RWPE1 (cell line): ENCODE measurements around the gene MRPL24.
A peak's percentile ranks its signal among the peaks of the same experiment; 100 is the strongest.

Experiments used
- CTCF ChIA-PET: fragments of 350-600 bp; sonication (Branson Sonifier 250); formaldehyde crosslinking; extraction: SDS; loops from one replicate; lab custom pipeline; 2021; lab: Yijun Ruan, JAX
- POLR2A ChIA-PET: fragments of 400-600 bp; formaldehyde crosslinking; extraction: SDS; loops from one replicate; lab custom pipeline; 2020; ENCODE audit warnings: antibody characterized with exemption; ENCODE audit not compliant: low non-redundant PET; lab: Yijun Ruan, JAX
- DNase-seq: peaks from one replicate; pipeline ENCODE4 v3.0.0; 2012; ENCODE audit warnings: low spot score
- H3K27ac ChIP-seq: fragments of 450-650 bp; 2 replicates; pipeline ENCODE4 v1.5.1; 2017
- TF ChIP-seq, protein P1 (sequence below): fragments of 450-650 bp; conservative IDR thresholded peaks from 2 replicates; pipeline ENCODE4 v1.5.1; 2017; ENCODE audit warnings: low read depth, mild to moderate bottlenecking

Gene MRPL24

GRCh38 chr1:156690675-156691036 is 50.2 kb downstream of the MRPL24 start:
- peak overlapping the region; percentile 82 for H3K27ac ChIP-seq
- ChIA-PET CTCF (interaction anchor here (0.6 to 9.5 kb wide), 8 partner anchors 13 to 167 kb away, joined by 3 to 225 read pairs (median 6); partner anchors contain the start of genes CRABP2, HAPLN2, ISG20L2 and METTL25B), POLR2A (interaction anchor here (2.4 kb wide), 1 partner anchor 35 kb away, joined by 10 read pairs; no protein-coding TSS in a partner anchor)
- TF ChIP-seq, protein P1, sequence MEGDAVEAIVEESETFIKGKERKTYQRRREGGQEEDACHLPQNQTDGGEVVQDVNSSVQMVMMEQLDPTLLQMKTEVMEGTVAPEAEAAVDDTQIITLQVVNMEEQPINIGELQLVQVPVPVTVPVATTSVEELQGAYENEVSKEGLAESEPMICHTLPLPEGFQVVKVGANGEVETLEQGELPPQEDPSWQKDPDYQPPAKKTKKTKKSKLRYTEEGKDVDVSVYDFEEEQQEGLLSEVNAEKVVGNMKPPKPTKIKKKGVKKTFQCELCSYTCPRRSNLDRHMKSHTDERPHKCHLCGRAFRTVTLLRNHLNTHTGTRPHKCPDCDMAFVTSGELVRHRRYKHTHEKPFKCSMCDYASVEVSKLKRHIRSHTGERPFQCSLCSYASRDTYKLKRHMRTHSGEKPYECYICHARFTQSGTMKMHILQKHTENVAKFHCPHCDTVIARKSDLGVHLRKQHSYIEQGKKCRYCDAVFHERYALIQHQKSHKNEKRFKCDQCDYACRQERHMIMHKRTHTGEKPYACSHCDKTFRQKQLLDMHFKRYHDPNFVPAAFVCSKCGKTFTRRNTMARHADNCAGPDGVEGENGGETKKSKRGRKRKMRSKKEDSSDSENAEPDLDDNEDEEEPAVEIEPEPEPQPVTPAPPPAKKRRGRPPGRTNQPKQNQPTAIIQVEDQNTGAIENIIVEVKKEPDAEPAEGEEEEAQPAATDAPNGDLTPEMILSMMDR: no peak
- no peak for DNase-seq

GRCh38 chr1:156689953-156690674 is 50.8 kb downstream of the MRPL24 start:
- ChIA-PET POLR2A (interaction anchor here (2.4 kb wide), 1 partner anchor 36 kb away, joined by 10 read pairs; no protein-coding TSS in a partner anchor), CTCF (interaction anchor here (0.5 to 9.5 kb wide), 27 partner anchors 9 to 238 kb away, joined by 3 to 225 read pairs (median 5); partner anchors contain the start of genes CRABP2, ISG20L2, METTL25B and NES)
- DNase-seq: no peak
- peak overlapping the region; percentile 82 for H3K27ac ChIP-seq
- TF ChIP-seq, protein P1: no peak

DNA sequence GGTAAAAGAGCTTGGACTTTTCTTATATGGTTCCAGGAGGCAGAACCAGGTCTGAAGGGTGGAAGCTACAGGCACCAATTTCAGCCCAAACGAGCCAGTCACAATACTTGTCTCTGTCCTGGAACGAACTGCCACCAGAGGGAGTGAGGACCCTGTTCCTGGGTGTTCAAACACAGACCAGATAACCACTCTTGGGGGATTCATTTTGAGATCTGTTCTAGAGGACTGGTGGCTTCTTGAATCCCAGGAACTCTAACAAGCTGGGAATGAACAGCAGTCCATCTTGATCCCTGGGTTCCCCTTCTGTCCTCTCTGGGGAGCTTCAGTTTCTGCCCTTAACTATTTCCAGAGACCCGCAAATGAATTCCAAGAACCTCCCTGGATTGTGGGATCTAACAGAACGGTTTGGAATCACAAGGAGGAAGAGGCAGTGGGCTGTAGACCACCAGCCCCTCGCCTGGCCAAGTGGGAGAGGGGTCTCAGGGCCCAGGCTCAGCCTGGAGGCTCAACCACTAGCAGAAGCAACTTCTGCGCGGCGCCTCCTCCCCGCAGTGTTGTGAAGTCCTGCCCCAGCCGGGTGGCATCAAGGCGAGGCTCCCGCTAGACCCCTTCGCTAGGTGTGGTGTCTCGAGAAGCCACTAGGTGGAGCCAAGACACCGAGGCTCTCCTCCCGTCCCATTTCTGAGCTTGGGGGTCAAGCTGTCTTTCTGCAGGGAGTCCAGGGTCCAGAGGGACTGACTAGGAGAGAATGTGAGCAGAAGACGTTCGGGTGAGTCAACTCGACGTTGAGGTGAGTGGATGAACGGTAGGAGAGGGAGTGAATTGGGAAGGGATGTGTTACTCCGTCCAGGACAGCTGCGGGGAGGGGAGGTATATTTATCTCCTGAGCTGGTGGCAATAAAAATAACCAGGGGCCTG is 51.6 kb downstream of the MRPL24 start:
- CTCF ChIA-PET: interaction anchor here (0.5 to 9.5 kb wide), 29 partner anchors 10 to 238 kb away, joined by 3 to 225 read pairs (median 5); partner anchors contain the start of genes CRABP2, ISG20L2, METTL25B and NES
- POLR2A ChIA-PET: interaction anchor here (0.5 to 2.4 kb wide), 2 partner anchors 37 to 62 kb away, joined by 3 to 10 read pairs; partner anchors contain the start of gene HDGF
- TF ChIP-seq, protein P1: peak; percentile 88
- H3K27ac ChIP-seq: peak overlapping the region; percentile 82
- peak; percentile 83 for DNase-seq
